Measurements from ENCODE around the gene SERPINB7. TPM values are rescaled to one million over a fixed set of nuclear protein-coding genes. Genes with fewer than 3 reads are reported as not detected.
"Not testable (repeated sequence)": the region's sequence is repeated elsewhere in the genome, so short reads cannot be mapped to it uniquely, and the experiment has no call there.

SERPINB7 gene
- polyA plus RNA-seq, 1 experiment = 28.1 TPM

DNA sequence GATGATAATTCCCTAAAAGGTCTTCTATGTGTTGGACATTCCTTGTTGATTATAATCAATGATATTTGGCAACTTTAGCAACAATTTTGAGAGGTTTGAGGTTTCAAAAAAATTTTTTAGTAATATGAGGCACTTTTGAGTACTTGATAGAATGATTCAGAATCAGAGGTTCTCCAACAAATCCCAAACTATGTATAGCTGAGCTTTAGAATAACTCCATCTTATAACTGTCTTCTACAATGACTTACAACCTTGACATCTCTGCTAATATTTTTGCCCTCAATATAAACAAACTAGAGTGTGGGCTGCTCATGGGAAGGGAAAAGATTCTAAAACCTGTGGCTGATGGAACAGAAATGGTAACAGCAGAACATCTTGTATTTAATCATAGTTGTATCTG lies 21.5 kb upstream of the SERPINB7 start:
- POLR2A ChIA-PET = no interaction called here
- no peak for TF ChIP-seq CTCF (IDR thresholded peaks at IDR 0.05; ENCODE audit: low read depth, low read length)
- H3K9me3 ChIP-seq (ENCODE audit: control insufficient read depth, insufficient read depth, low read length) = no peaks in the 10 kb centered on the region
- H3K27me3 ChIP-seq (ENCODE audit: control insufficient read depth, insufficient read depth, low read length) = no peaks in the 10 kb centered on the region
- CTCF ChIA-PET = interaction anchor here (1.4 to 2.3 kb wide), 2 partner anchors 12 to 235 kb away, joined by 3 to 11 read pairs; no protein-coding TSS in a partner anchor
- H3K27ac ChIP-seq (ENCODE audit: low read depth, low read length) = no peak overlapping the region
- no peak for DNase-seq (ENCODE audit: low read depth, low spot score)
- no peak overlapping the region for H3K4me3 ChIP-seq (ENCODE audit: low read depth, low read length)

GRCh38 chr18:63757541-63757940 lies 17.7 kb upstream of the SERPINB7 start:
- DNase-seq (ENCODE audit: low read depth, low spot score) = no peak
- Histone ChIP-seq H3K4me3 (ENCODE audit: low read depth, low read length) (no peak overlapping the region), H3K9me3 (ENCODE audit: control insufficient read depth, insufficient read depth, low read length) (peaks cover 12% of the 10 kb centered on the region), H3K27me3 (ENCODE audit: control insufficient read depth, insufficient read depth, low read length) (no peaks in the 10 kb centered on the region), H3K27ac (ENCODE audit: low read depth, low read length) (no peak overlapping the region)
- POLR2A ChIA-PET = no interaction called here
- TF ChIP-seq CTCF (IDR thresholded peaks at IDR 0.05; ENCODE audit: low read depth, low read length) = no peak
- CTCF ChIA-PET = no interaction called here

DNA sequence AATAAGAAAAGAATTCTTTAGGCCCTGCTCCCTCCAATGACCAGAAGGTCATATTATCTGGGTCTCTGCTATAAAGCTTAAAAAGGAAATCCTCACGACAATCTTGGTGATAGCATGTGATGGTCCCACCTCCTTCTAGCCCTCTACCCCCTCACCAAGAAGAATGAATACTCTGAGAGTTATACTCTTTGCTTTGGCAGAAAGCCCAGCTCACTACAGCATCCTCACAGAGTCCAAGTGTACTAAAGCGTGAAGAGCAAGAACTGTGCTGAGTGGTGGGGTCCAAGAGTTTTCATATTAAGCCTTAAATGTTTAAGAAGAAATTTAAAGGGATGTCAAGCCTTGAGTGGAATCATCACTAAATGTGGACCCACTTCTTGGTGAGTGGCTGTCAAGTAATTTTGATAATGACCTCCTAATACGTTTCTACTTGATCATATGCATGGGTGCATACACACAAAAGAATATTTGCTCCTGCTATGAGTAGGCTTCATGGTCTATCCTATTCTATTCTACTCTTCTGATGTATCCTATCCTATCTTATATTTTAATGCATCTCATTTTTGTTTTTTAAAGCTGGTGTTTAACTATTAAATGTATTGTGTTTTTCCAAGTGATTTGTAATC lies 16.5 kb upstream of the SERPINB7 start:
- ChIA-PET POLR2A (no interaction called here), CTCF (interaction anchor here (1.4 kb wide), 1 partner anchor 17 kb away, joined by 5 read pairs; no protein-coding TSS in a partner anchor)
- Histone ChIP-seq H3K9me3 (ENCODE audit: control insufficient read depth, insufficient read depth, low read length) (peaks cover 12% of the 10 kb centered on the region), H3K27ac (ENCODE audit: low read depth, low read length) (no peak overlapping the region), H3K4me3 (ENCODE audit: low read depth, low read length) (no peak overlapping the region), H3K27me3 (ENCODE audit: control insufficient read depth, insufficient read depth, low read length) (no peaks in the 10 kb centered on the region)
- no peak for TF ChIP-seq CTCF (IDR thresholded peaks at IDR 0.05; ENCODE audit: low read depth, low read length)
- DNase-seq (ENCODE audit: low read depth, low spot score) = no peak

- DNase-seq (ENCODE audit: low read depth, low spot score); H3K27me3 ChIP-seq (ENCODE audit: control insufficient read depth, insufficient read depth, low read length); H3K4me3 ChIP-seq (ENCODE audit: low read depth, low read length); CTCF ChIA-PET; H3K27ac ChIP-seq (ENCODE audit: low read depth, low read length); POLR2A ChIA-PET: not testable (repeated sequence)
- H3K9me3 ChIP-seq (ENCODE audit: control insufficient read depth, insufficient read depth, low read length) = peaks cover 12% of the 10 kb centered on the region
Observed at GRCh38 chr18:63759786-63760185, 15.4 kb upstream of the SERPINB7 start.

DNA sequence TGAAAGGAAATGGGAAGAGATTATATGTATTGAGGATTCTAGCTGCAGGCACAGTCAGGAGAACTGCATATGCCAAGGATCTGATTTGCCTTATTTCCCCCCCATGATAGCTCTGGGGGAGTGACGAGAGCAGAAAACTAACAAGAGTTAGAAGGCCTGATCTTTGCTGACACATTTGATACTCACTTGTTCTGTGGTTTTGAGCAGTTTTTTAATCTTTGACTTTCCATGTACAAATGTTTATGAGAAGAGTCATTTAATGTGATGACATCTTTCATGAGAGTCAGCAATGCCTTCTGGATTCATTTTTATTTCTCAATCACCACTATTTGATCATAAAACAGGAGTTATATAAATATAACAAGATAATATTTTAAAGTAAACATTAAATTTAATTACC lies 12.7 kb upstream of the SERPINB7 start:
- ChIA-PET CTCF (interaction anchor here (1.0 kb wide), 1 partner anchor 21 kb away, joined by 3 read pairs; no protein-coding TSS in a partner anchor), POLR2A (no interaction called here)
- no peak overlapping the region for H3K27ac ChIP-seq (ENCODE audit: low read depth, low read length)
- no peak overlapping the region for H3K4me3 ChIP-seq (ENCODE audit: low read depth, low read length)
- TF ChIP-seq CTCF (IDR thresholded peaks at IDR 0.05; ENCODE audit: low read depth, low read length) = no peak
- H3K27me3 ChIP-seq (ENCODE audit: control insufficient read depth, insufficient read depth, low read length) = no peaks in the 10 kb centered on the region
- peak; percentile 36 for DNase-seq (ENCODE audit: low read depth, low spot score)
- peaks cover 12% of the 10 kb centered on the region for H3K9me3 ChIP-seq (ENCODE audit: control insufficient read depth, insufficient read depth, low read length)

Measured in AG04450 (cell line).